Stimulated activated CD4-positive, alpha-beta T cell treated with anti-CD3 and anti-CD28 coated beads, Interleukin-15, amount 100 ng/mL, for 24 hours (primary cell): ENCODE data around the gene RELN.
"Not testable (repeated sequence)": the region's sequence is repeated elsewhere in the genome, so short reads cannot be mapped to it uniquely, and the experiment has no call there.

Source experiments
- DNase-seq: peaks from one replicate; pipeline ENCODE4 v3.0.0-alpha.2; 2020

The RELN gene

GRCh38 chr7:103824251-103824650, 165.2 kb downstream of the RELN start:
- DNase-seq, result no peak

- no peak for DNase-seq
These were observed 166.4 kb downstream of the RELN start for GRCh38 chr7:103823084-103823483.

DNA sequence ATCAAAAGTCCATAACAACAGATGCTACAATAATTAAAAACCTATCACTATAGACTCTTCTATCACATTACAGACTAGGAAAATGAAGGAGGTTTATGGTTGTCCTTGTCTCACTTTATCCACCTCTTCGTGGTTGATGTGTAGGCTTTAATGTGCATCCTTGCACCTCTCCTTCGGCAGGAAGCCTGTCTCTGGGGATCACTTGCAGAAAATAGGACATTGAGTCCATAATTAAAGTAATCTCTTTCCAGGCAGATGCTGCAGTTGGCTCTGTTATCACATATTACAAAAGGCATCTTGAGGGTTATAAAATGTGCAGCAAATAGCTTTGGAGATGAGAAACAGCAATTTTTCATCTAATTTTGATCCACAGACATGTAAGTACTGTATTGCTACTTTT, 168.4 kb downstream of the RELN start:
- DNase-seq, result no peak

- not testable (repeated sequence) for DNase-seq
These were observed 173.5 kb downstream of the RELN start for GRCh38 chr7:103815972-103816371.

DNA sequence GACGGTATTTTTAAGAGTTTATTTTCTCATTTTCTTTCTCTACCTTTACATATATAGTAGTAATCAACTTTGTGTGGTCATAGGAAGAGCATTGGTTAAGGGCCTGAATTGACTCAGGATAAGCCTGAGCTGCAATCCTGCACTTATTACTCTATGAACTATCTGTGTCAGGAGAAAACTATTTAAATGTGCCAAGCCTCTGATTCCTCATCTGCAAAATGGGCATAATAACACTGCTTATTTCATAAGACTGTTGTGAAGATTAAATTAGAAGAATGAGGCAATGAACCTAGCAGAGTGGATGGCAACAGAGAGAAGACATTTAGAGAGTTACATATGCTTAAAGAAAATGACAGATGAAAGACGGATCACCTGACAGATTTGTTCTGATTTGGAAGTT, 175.5 kb downstream of the RELN start:
- no peak for DNase-seq

- no peak for DNase-seq
These were observed 177.5 kb downstream of the RELN start for GRCh38 chr7:103811997-103812396.

- no peak for DNase-seq
These were observed 178.2 kb downstream of the RELN start for GRCh38 chr7:103811290-103811689.

DNA sequence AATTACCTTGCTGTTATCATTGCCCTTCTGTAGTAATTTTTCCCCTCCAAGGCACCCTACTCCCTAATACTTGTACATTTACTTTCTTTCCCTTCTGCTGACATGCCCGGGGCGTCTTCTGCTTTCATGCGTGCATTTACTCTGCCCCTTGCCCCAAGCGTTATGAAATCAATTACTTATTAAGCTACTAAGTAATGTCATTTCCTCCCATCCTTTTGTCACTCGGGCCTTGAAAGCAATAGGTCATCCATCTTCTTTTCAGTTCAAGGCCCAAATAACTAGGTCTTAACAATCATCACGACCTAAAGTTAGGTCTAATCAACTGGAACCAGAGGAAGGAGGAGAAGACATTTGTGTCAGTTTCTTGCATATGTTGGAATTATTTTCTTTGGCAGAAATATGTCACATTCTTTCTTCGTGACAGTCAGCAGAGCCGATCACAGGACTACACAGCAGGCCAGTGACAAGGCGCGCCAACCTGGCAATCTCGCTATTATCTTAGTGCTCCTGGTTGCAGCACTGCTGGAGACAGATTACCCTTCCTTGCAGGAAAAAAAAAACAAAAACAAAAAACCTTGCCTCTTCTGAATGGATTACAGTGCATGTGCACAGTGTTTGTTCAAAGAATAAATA, 179.2 kb downstream of the RELN start:
- no peak for DNase-seq

DNA sequence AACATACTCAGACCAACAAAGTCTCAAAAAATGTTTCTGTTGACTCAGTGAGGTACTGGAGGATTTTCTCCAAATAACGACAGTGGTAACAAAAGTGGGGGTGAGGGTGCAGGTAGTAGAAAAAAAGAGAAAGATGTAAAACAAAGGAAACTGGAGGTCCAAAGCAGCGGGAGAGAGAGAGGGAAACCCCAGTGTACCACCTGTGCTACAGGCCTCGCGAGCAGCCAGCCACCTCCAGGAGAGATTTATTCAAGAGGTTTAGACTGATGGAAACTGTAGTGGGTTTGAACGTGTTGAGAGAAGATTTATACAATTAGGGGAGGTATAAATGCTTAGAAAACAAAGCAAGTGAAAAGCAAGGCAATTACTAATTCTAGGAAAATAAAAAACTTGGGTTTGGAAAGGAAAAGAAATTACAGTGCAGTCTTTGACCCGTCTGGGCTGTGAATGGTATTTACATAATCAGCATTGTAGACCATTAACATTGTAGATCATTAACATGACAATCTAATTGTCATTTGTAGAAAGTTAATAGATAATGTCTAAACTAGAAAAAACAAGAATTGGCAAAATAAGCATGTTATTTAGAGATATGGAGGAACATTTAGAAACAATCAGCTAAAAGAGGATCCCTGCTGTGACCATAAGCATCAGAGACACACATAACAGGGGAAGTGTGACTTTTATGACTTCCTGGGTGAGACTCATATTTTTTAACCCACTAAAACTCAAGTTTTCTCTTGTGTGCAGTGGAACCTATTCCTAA, 180.0 kb downstream of the RELN start:
- DNase-seq, result no peak

- DNase-seq, result no peak
These were observed 184.1 kb downstream of the RELN start for GRCh38 chr7:103805346-103805745.

GRCh38 chr7:103803631-103804030, 185.8 kb downstream of the RELN start:
- DNase-seq, result no peak

GRCh38 chr7:103799298-103799697, 190.2 kb downstream of the RELN start:
- no peak for DNase-seq

DNA sequence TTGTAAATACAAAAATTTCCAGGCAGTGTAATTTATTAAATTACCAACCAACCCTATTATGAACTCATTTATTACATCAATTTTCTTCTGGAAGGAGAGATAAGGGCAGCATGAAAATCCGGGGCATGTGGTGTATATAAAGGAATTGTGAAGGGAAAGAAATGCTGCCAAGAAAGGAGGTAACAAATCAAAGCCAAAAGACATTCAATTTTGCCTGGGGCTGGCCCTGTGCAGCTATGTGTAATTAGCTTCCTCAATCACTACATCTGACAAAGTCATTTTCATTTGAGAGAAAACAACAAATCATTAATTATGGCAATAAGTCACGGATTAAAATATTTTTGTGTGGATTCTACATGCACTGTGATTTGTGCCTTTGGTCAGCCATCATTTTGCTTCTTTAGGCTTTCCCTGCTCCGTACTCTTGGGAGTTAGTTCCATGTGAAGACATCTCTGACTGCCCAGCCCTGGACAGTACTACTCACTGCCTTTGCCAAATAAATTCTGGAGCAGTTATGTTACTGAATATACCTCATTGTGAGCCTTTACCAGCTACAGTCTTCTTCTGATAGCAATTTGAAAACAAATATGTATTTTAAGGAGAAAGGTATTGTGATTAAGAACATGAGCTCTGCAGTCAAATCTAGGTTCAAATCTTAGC, 191.7 kb downstream of the RELN start:
- no peak for DNase-seq

DNA sequence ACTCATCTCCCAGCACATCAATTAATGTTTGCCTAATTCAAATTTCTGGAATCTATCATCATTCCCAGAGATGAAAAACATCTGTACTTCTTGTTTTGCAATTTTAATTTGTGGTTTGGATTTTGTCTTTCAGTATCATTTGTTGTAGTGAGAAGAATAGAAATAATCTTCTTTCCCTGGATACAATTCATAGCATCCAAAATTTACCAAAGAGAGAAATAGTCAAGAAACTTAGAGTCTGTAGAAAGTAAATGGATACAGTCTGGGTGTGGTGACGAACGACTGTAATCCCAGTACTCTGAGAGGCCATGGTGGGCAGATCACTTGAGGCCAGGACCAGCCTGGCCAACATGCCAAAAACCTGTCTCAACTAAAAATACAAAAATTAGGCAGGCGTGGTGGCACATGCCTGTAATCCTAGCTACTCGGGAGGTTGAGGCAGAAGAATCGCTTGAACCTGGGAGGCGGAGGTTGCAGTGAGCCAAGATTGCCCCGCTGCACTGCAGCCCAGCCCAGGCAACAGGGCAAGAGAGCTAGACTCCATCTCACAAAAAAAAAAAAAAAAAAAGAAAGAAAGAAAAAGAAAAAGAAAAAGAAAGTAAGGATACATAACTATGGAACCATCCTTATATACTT, 193.0 kb downstream of the RELN start:
- DNase-seq, result no peak

GRCh38 chr7:103795787-103796186, 193.7 kb downstream of the RELN start:
- no peak for DNase-seq

GRCh38 chr7:103795107-103795506, 194.4 kb downstream of the RELN start:
- DNase-seq, result no peak

DNA sequence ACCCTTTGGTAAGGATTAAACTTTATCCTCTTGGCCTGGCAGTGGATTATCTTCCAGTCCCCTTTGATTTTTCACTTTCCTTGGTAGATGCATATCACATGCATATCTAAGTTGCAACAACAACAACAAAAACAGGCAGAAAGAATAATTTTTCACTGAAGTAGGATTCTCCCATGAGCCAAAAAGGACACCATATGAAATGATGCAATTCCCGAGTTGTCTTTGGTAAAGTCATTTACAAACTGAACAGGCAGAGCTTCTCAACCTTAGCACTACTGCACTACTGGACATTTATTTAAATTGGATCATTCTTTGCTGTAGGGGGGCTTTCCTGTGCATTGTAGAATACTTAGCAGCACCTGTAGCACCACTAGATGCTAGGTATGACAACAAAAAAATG, 195.0 kb downstream of the RELN start:
- no peak for DNase-seq

- no peak for DNase-seq
These were observed 195.8 kb downstream of the RELN start for GRCh38 chr7:103793614-103794013.

DNA sequence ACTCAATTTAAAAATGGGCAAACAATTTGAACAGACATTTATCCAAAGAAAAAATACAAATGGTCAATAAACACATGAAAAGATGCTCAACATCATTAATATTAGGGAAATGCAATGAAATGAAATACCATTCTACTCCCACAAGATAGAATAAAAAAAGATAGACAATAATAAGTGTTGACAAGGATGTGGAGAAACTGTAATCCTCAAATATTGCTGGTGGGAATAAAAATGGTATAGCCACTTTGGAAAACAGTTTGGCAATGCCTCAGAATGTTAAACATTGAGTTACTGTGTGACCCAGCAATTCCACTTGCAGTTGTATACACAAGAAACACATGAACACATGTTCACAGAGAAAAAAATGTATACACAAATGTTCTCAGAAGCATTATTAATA, 197.6 kb downstream of the RELN start:
- no peak for DNase-seq

DNA sequence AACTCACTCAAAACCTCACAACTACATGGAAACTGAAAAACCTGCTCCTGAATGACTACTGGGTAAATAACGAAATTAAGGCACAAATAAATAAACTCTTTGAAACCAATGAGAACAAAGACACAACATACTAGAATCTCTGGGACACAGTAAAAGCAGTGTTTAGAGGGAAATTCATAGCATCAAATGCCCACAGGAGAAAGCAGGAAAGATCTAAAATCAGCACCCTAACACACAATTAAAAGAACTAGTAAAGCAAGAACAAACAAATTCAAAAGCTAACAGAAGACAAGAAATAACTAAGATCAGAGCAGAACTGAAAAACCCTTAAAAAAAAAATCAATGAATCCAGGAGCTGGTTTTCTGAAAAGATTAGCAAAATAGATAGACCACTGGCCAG, 202.4 kb downstream of the RELN start:
- DNase-seq, result not testable (repeated sequence)

DNA sequence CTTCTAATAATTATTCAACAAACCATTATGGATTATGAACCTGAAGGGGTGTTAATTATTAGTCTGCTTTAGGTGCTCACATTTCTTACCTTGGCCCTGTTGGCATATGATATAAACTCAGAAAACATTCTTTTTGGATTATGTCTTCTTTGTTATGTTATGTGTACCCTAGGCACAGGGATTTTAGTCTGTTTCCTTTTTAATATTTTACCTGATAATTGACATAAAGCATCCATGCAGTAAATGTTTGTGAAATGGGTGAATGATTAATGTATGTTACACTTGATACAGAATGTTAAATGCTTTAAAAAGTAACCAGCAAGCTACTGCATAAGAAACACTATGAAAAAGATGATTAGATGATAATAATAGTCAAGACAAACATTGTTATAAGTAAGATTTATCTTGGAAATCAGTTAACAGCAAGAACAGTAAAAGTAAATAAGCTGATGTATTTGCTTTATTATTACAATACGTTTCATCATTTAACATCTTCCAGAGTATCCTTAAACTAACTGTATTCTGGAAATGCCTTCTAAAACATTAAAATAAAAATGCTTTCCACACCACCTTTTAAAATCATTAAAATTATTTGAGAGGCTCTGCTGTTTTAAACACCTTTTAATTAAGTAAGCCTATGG, 204.7 kb downstream of the RELN start:
- no peak for DNase-seq

- no peak for DNase-seq
These were observed 208.0 kb downstream of the RELN start for GRCh38 chr7:103781409-103781808.

DNA sequence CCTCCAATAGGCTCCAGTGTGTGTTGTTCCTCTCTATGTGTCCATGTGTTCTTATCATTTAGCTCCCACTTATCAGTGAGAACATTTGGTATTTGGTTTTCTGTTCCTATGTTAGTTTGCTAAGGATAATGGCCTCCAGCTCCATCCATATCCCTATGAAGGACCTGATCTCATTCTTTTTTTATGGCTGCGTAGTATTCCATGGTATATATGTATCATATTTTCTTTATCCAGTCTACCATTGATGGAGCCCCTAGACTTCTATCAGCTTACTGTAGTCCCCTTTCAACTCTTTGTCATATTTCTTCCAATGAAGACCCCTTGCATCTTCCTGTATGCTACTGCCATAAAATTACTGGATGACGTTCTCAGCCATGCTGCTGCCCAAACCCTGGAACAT, 208.9 kb downstream of the RELN start:
- not testable (repeated sequence) for DNase-seq
